SK-N-MC (cell line): Measurements from ENCODE around the gene PPP1R9A.

ENCODE experiments used
- EZH2 ChIP-seq: fragments of 200-600 bp; sonication (generic); IDR thresholded peaks from one replicate; pipeline ENCODE4 v1.6.1; 2017; ENCODE audit warnings: antibody characterized with exemption
- FOXP2 ChIP-seq: optimal IDR thresholded peaks from 2 replicates; pipeline ENCODE3; 2011; ENCODE audit warnings: mild to moderate bottlenecking, moderate library complexity; ENCODE audit not compliant: insufficient read depth; ENCODE audit errors: extremely low read length, control extremely low read depth
- POLR2AphosphoS5 ChIP-seq: IDR thresholded peaks from 2 replicates; pipeline ENCODE4 v1.6.1; 2012; ENCODE audit warnings: mild to moderate bottlenecking, low read depth, low read length, borderline replicate concordance

- TF ChIP-seq EZH2 (no peak), POLR2AphosphoS5 (no peak), FOXP2 (no peak)
Measured at GRCh38 chr7:95286096-95286495, 378.7 kb downstream of the PPP1R9A start.
